Measurements from ENCODE around the gene LYPD1.

- TF ChIP-seq, protein P1, sequence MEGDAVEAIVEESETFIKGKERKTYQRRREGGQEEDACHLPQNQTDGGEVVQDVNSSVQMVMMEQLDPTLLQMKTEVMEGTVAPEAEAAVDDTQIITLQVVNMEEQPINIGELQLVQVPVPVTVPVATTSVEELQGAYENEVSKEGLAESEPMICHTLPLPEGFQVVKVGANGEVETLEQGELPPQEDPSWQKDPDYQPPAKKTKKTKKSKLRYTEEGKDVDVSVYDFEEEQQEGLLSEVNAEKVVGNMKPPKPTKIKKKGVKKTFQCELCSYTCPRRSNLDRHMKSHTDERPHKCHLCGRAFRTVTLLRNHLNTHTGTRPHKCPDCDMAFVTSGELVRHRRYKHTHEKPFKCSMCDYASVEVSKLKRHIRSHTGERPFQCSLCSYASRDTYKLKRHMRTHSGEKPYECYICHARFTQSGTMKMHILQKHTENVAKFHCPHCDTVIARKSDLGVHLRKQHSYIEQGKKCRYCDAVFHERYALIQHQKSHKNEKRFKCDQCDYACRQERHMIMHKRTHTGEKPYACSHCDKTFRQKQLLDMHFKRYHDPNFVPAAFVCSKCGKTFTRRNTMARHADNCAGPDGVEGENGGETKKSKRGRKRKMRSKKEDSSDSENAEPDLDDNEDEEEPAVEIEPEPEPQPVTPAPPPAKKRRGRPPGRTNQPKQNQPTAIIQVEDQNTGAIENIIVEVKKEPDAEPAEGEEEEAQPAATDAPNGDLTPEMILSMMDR (IDR thresholded peaks at IDR 0.05): peak in 3 of 4 donors; percentile 38 to 43 (median 42)
- no peak for TF ChIP-seq POLR2A (IDR thresholded peaks at IDR 0.05)
Measured at GRCh38 chr2:132651115-132652045, 18.6 kb downstream of the LYPD1 start.

Measured in right lobe of liver (tissue), 4 donors.